ENCODE data around the gene PMM2. TPM values are rescaled to one million over a fixed set of nuclear protein-coding genes. Genes with fewer than 3 reads are reported as not detected.

Gene PMM2
- total and polyA plus RNA-seq, 2 experiments from 2014 or later, result 38.2 to 60.4 TPM

DNA sequence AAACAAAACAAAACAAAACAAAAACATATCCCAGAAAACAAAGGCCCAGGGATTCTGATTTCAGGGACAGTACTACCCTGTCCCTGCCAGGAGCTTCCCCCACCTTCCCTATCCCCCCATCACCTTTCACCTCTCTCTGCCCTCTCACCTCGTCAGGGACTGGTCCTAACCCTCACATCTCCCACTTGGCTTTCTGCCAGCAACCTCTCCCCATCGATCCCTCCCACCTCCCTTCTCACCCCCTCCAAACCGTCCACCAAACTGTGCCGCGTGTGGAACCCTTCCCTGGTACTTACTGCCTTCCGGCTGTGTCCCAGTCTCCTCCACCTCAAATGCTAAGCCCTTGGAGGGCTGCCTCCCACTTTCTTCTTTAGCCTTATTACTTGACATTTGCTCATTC is 36.6 kb upstream of the PMM2 start:
- Histone ChIP-seq H3K27me3 (ENCODE audit: insufficient read depth) (no peaks in the 10 kb centered on the region), H3F3A (replicated peaks; ENCODE audit: low read depth) (peaks cover 8% of the 10 kb centered on the region; the same call in 1 of the 2 replicates), H3K27ac (ENCODE audit: low read depth) (no peak overlapping the region), H3K79me2 (replicated peaks; ENCODE audit: insufficient read depth) (no peaks in the 10 kb centered on the region), H2AFZ (no peak overlapping the region), H4K20me1 (replicated peaks; ENCODE audit: insufficient read depth) (no peaks in the 10 kb centered on the region), H3K9me2 (ENCODE audit: insufficient read depth) (no peaks in the 10 kb centered on the region), H3K4me1 (ENCODE audit: insufficient read depth) (peaks cover 17% of the 10 kb centered on the region), H3K4me2 (no peak overlapping the region), H3K36me3 (ENCODE audit: insufficient read depth) (no peaks in the 10 kb centered on the region), H3K4me3 (no peak overlapping the region)
- Mint-ChIP-seq H3K4me1 (peaks cover 16% of the 10 kb centered on the region), H3K4me3 (no peak overlapping the region), H3K27ac (no peak overlapping the region), H3K27me3 (ENCODE audit: insufficient read depth, low read depth, poor library complexity) (peaks cover 9% of the 10 kb centered on the region), H3K9me3 (no peaks in the 10 kb centered on the region), H3K36me3 (ENCODE audit: low read depth) (no peaks in the 10 kb centered on the region)
- DNase-seq (ENCODE audit: low spot score) (no peak), ATAC-seq (no peak)
- no peak for TF ChIP-seq EZH2phosphoT487 (IDR thresholded peaks at IDR 0.05; ENCODE audit: unreplicated experiment)
- no peak for TF ChIP-seq ZNF331 (CRISPR knock-in tag; IDR thresholded peaks at IDR 0.05; ENCODE audit: low read depth)
- no peak for TF ChIP-seq ZNF114 (CRISPR knock-in tag; IDR thresholded peaks at IDR 0.05)
- no peak for TF ChIP-seq NANOG (IDR thresholded peaks at IDR 0.05; ENCODE audit: borderline replicate concordance)
- TF ChIP-seq CREB1 (CRISPR knock-in tag; IDR thresholded peaks at IDR 0.05; ENCODE audit: low read depth), result no peak
- no peak for TF ChIP-seq JUNB (IDR thresholded peaks at IDR 0.05; ENCODE audit: unreplicated experiment)
- TF ChIP-seq, protein P1, sequence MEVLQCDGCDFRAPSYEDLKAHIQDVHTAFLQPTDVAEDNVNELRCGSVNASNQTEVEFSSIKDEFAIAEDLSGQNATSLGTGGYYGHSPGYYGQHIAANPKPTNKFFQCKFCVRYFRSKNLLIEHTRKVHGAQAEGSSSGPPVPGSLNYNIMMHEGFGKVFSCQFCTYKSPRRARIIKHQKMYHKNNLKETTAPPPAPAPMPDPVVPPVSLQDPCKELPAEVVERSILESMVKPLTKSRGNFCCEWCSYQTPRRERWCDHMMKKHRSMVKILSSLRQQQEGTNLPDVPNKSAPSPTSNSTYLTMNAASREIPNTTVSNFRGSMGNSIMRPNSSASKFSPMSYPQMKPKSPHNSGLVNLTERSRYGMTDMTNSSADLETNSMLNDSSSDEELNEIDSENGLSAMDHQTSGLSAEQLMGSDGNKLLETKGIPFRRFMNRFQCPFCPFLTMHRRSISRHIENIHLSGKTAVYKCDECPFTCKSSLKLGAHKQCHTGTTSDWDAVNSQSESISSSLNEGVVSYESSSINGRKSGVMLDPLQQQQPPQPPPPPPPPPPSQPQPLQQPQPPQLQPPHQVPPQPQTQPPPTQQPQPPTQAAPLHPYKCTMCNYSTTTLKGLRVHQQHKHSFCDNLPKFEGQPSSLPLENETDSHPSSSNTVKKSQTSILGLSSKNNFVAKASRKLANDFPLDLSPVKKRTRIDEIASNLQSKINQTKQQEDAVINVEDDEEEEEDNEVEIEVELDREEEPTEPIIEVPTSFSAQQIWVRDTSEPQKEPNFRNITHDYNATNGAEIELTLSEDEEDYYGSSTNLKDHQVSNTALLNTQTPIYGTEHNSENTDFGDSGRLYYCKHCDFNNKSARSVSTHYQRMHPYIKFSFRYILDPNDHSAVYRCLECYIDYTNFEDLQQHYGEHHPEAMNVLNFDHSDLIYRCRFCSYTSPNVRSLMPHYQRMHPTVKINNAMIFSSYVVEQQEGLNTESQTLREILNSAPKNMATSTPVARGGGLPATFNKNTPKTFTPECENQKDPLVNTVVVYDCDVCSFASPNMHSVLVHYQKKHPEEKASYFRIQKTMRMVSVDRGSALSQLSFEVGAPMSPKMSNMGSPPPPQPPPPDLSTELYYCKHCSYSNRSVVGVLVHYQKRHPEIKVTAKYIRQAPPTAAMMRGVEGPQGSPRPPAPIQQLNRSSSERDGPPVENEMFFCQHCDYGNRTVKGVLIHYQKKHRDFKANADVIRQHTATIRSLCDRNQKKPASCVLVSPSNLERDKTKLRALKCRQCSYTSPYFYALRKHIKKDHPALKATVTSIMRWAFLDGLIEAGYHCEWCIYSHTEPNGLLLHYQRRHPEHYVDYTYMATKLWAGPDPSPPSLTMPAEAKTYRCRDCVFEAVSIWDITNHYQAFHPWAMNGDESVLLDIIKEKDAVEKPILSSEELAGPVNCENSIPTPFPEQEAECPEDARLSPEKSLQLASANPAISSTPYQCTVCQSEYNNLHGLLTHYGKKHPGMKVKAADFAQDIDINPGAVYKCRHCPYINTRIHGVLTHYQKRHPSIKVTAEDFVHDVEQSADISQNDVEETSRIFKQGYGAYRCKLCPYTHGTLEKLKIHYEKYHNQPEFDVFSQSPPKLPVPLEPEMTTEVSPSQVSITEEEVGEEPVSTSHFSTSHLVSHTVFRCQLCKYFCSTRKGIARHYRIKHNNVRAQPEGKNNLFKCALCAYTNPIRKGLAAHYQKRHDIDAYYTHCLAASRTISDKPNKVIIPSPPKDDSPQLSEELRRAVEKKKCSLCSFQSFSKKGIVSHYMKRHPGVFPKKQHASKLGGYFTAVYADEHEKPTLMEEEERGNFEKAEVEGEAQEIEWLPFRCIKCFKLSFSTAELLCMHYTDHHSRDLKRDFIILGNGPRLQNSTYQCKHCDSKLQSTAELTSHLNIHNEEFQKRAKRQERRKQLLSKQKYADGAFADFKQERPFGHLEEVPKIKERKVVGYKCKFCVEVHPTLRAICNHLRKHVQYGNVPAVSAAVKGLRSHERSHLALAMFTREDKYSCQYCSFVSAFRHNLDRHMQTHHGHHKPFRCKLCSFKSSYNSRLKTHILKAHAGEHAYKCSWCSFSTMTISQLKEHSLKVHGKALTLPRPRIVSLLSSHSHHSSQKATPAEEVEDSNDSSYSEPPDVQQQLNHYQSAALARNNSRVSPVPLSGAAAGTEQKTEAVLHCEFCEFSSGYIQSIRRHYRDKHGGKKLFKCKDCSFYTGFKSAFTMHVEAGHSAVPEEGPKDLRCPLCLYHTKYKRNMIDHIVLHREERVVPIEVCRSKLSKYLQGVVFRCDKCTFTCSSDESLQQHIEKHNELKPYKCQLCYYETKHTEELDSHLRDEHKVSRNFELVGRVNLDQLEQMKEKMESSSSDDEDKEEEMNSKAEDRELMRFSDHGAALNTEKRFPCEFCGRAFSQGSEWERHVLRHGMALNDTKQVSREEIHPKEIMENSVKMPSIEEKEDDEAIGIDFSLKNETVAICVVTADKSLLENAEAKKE (CRISPR knock-in tag; IDR thresholded peaks at IDR 0.05), result no peak
- TF ChIP-seq, protein P2, sequence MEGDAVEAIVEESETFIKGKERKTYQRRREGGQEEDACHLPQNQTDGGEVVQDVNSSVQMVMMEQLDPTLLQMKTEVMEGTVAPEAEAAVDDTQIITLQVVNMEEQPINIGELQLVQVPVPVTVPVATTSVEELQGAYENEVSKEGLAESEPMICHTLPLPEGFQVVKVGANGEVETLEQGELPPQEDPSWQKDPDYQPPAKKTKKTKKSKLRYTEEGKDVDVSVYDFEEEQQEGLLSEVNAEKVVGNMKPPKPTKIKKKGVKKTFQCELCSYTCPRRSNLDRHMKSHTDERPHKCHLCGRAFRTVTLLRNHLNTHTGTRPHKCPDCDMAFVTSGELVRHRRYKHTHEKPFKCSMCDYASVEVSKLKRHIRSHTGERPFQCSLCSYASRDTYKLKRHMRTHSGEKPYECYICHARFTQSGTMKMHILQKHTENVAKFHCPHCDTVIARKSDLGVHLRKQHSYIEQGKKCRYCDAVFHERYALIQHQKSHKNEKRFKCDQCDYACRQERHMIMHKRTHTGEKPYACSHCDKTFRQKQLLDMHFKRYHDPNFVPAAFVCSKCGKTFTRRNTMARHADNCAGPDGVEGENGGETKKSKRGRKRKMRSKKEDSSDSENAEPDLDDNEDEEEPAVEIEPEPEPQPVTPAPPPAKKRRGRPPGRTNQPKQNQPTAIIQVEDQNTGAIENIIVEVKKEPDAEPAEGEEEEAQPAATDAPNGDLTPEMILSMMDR (conservative IDR thresholded peaks at IDR 0.05; ENCODE audit: low read depth in 2 of 2), result no peak
- no peak for TF ChIP-seq STAT1 (IDR thresholded peaks at IDR 0.05; ENCODE audit: unreplicated experiment)
- TF ChIP-seq REST (IDR thresholded peaks at IDR 0.05; ENCODE audit: unreplicated experiment), result no peak
- no peak for TF ChIP-seq POLR2AphosphoS5 (IDR thresholded peaks at IDR 0.05; ENCODE audit: low read depth)
- TF ChIP-seq, protein P3, sequence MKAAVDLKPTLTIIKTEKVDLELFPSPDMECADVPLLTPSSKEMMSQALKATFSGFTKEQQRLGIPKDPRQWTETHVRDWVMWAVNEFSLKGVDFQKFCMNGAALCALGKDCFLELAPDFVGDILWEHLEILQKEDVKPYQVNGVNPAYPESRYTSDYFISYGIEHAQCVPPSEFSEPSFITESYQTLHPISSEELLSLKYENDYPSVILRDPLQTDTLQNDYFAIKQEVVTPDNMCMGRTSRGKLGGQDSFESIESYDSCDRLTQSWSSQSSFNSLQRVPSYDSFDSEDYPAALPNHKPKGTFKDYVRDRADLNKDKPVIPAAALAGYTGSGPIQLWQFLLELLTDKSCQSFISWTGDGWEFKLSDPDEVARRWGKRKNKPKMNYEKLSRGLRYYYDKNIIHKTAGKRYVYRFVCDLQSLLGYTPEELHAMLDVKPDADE (IDR thresholded peaks at IDR 0.05), result no peak
- no peak for TF ChIP-seq EZH2 (IDR thresholded peaks at IDR 0.05; ENCODE audit: low read depth, unreplicated experiment)
